ENCODE results near the gene IL9R. TPM values are rescaled to one million over a fixed set of nuclear protein-coding genes. Genes with fewer than 3 reads are reported as not detected.
"Not testable (repeated sequence)": the region's sequence is repeated elsewhere in the genome, so short reads cannot be mapped to it uniquely, and the experiment has no call there.

Gene IL9R
- total RNA-seq, 1 donor = 0.42 TPM

DNA sequence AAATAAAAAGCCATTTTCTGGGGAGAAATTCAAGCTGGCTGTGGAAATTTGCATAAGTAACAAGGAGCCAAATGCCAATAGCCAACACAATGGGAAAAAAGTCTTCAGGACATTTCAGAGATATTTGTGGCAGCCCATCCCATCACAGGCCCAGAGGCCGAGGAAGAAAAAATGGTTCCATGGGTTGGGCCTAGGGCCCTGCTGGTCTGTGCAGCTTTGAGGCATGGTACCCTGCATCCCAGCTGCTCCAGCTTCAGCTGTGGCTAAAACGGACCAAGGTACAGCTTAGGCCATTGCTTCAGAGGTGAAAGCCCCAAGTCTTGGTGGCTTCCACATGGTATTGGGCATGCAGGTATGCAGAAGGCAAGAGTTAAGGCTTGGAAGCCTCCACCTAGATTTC lies 14.2 kb upstream of the IL9R start:
- no peaks in the 10 kb centered on the region for H3K27me3 ChIP-seq (ENCODE audit: insufficient read depth, low read length)
- no peaks in the 10 kb centered on the region for H3K4me1 ChIP-seq (ENCODE audit: insufficient read depth, low read length)
- H3K4me3 ChIP-seq (ENCODE audit: low read length) = no peak overlapping the region
- H3K9me3 ChIP-seq (ENCODE audit: low read depth, low read length) = no peaks in the 10 kb centered on the region

DNA sequence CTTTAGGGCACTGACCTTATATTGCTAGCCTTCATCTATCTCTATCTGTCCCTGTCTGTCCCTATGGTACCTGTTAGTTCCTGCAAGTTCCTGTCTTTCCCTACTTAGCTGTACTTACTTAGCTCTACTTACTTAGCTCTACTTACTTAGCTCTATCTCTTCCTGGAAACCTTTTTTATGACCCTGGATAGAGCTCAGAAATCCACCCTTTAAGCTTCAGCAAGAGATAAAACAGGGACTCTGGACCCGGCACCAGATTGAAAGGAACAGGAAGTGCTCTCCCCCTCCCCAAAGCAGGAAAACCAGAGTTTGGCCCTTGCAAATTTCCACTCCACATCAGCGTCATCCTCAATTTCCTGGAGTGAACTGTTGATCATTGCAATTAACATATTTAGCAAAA lies 12.3 kb upstream of the IL9R start:
- Histone ChIP-seq H3K27me3 (ENCODE audit: insufficient read depth, low read length) (no peaks in the 10 kb centered on the region), H3K4me3 (ENCODE audit: low read length) (no peak overlapping the region), H3K9me3 (ENCODE audit: low read depth, low read length) (no peaks in the 10 kb centered on the region), H3K4me1 (ENCODE audit: insufficient read depth, low read length) (no peaks in the 10 kb centered on the region)

DNA sequence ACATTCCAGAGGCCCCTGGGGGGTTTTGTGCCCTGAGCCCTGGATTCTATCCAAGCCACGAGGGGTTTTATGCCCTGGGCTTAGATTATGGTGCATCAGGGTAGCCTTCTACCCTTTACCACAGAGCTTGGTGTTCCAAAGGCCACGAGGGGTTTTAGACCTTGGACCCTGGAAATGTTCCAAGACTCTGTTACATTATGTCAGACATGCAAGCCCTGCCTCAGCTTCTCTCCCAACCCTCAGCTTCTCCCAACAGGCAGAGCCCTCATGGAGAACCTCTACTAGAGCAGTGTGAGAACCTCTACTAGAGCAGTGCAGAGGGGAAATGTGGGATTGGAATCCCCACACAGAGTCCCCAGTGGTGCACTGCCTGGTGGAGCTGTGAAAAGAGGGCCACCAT lies 10.5 kb upstream of the IL9R start:
- not testable (repeated sequence) for H3K9me3 ChIP-seq (ENCODE audit: low read depth, low read length); H3K4me1 ChIP-seq (ENCODE audit: insufficient read depth, low read length); H3K4me3 ChIP-seq (ENCODE audit: low read length); H3K27me3 ChIP-seq (ENCODE audit: insufficient read depth, low read length)

DNA sequence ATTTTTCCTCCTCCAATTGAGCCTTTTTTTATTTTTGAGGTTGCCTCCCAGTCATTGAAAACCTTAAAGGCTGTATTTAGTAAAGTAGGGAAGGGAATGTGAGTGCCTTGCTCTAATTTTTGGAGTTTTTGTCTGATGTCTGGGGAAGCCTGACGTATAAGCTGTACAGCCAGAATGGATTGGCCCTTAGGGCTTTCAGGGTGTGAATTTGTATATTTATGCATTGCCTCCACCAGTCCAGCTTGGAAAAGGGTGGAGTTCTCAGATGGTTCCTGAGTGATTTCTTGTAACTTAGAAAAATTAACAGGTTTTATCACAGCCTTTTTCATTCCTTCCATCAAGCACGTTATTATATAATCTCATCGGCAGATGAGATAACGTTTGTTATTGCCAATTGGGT lies 8.6 kb upstream of the IL9R start:
- Histone ChIP-seq H3K27me3 (ENCODE audit: insufficient read depth, low read length) (no peaks in the 10 kb centered on the region), H3K4me3 (ENCODE audit: low read length) (no peak overlapping the region), H3K4me1 (ENCODE audit: insufficient read depth, low read length) (no peaks in the 10 kb centered on the region), H3K9me3 (ENCODE audit: low read depth, low read length) (no peaks in the 10 kb centered on the region)

DNA sequence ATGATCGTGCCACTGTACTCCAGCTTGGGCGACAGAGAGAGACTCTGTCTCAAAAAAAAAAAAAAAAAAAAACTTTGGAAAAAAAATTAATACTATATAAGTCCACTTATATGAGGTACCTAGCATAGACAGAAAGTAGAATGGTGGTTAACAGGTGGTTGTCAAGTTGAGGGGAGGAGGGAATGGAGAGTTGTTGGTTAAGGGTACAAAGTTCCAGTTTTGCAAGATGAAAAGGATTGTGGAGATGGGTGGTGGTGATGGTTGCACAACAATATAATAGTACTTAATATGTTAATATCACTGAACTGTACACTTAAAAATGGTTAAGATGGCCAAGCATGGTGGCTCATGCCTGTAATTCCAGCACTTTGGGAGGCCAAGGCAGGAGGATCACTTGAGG lies 4.1 kb upstream of the IL9R start:
- Histone ChIP-seq H3K4me3 (ENCODE audit: low read length) (no peak overlapping the region), H3K4me1 (ENCODE audit: insufficient read depth, low read length) (no peaks in the 10 kb centered on the region), H3K9me3 (ENCODE audit: low read depth, low read length) (no peaks in the 10 kb centered on the region), H3K27me3 (ENCODE audit: insufficient read depth, low read length) (no peaks in the 10 kb centered on the region)

DNA sequence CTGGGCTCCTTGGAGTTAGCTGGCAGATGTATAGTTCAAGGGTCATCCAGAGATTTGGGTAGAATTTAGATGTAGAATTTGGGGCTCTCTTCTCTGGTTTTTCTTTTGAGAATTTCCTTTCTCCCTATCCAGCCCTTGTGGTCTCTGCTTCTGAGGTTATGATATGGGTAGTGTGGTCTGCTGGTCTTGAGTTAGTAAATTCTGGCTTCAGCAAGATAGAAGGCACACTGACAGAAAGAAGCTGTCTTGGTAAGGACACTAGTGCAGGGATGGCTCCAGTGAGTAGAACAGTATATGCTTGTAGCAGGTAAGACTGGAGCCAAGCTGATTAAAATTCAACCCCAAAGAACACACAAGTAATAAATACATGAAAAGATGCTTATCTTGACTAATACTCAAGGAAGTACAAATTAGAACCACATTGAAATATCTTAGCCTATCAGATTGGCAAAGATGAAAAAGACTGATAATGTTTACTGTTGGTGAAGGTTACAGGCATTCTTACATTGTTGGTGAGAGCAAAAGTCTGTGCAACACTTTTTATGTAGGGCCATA lies 2.1 kb upstream of the IL9R start:
- Histone ChIP-seq H3K4me1 (ENCODE audit: insufficient read depth, low read length) (no peaks in the 10 kb centered on the region), H3K9me3 (ENCODE audit: low read depth, low read length) (no peaks in the 10 kb centered on the region), H3K4me3 (ENCODE audit: low read length) (no peak overlapping the region), H3K27me3 (ENCODE audit: insufficient read depth, low read length) (no peaks in the 10 kb centered on the region)

DNA sequence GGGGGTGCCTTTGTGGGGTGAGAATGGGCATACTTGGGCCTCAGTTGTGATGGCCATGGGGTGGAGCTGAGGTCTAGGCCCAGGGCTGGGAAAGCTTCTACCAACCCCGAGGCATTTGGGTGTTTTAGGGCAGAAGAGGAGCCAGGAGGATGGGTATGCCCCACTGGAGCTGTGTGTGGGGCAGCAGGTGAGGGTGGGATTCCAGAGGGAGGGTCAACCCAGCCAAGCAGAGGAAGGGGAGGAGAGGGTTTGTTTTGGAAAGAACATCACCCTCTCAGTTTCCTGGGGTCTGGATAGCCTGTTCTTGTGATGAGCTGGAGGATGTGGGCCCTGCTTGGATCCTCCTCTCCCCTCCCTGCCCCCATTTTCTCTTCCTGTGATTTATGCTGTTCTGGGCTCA lies 620 bp downstream of the IL9R start:
- H3K4me1 ChIP-seq (ENCODE audit: insufficient read depth, low read length) = no peaks in the 10 kb centered on the region
- no peaks in the 10 kb centered on the region for H3K9me3 ChIP-seq (ENCODE audit: low read depth, low read length)
- no peak overlapping the region for H3K4me3 ChIP-seq (ENCODE audit: low read length)
- H3K27me3 ChIP-seq (ENCODE audit: insufficient read depth, low read length) = no peaks in the 10 kb centered on the region

DNA sequence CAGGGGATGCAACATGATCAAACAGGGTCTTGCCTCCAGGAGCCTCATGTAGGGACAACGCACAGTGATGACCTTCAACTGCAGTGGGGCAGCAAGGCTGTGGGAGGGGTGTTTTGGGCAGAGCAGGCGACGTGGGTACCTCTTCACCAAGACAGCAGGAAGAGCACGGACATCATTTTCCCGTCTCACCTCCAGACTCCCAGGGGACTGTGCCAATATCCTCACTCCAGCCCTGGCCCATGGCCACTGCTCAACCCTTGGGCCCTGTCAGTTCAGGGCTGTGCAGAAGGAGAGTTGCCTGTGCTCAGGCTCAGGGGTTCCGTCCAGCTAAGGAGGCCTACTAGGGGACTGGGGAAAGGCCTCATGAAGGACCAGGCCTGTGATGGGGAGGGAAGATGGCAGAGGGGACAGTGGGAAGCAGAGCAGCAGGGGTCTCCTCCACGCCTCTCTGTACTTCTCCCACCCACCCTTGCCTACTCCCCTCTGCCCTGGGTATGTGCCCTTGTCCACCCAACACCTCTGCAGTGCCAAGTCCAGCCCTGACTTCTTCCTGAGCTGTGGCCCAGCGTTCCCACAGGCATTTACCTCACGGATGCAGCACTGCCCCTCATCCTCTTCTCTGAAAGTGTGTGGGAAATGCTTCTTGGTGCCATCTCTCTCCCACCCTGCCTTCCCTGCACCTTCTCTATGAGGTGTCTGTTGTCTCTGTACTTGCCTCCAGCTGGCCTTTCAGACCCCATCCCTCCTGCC lies 1.4 kb downstream of the IL9R start:
- no peaks in the 10 kb centered on the region for H3K27me3 ChIP-seq (ENCODE audit: insufficient read depth, low read length)
- no peaks in the 10 kb centered on the region for H3K4me1 ChIP-seq (ENCODE audit: insufficient read depth, low read length)
- no peaks in the 10 kb centered on the region for H3K9me3 ChIP-seq (ENCODE audit: low read depth, low read length)
- H3K4me3 ChIP-seq (ENCODE audit: low read length) = no peak overlapping the region

DNA sequence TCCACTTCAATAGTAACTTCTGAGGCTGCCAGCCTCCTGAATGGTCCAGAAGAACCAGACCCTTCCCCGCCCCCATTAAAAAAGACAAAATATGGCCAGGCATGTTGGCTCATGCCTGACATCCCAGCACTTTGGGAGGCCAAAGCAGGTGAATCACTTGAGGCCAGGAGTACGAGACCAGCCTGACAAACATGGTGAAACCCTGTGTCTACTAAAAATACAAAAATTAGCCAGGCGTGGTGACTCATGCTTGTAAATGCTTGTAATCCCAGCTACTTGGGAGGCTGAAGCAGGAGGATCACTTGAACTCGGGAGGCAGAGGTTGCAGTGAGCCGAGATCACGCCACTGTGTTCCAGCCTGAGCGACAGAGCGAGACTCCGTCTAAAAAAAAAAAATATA lies 2.3 kb downstream of the IL9R start:
- not testable (repeated sequence) for H3K4me1 ChIP-seq (ENCODE audit: insufficient read depth, low read length); H3K9me3 ChIP-seq (ENCODE audit: low read depth, low read length); H3K4me3 ChIP-seq (ENCODE audit: low read length); H3K27me3 ChIP-seq (ENCODE audit: insufficient read depth, low read length)

DNA sequence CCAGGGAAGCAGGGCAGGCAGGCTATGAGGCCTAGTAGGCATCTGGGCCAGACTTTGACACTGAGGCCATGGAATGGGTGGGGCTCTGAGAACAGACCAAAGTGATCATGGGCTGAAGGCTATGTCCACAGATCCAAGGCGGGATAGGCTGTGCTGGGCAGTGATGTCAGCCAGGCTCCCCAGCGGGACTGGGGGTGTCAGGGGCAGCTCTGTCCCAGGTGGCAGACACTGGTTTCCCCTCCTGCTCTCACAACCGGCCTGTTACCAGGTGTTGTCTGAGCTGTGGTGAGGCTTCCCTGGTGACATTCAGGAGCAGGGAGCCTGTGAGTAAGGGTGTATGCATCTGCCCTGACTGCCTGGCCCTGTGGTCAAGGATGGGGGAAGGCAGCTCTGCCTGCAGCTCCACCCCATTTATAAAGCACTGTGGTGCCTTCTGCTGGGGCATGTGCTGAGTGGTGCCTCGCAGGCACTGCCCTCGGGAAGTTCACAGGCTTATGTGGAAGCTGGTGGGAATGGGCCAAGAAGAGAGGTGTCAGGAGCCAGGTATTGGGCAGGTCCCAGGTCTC lies 2.9 kb downstream of the IL9R start:
- no peak overlapping the region for H3K4me3 ChIP-seq (ENCODE audit: low read length)
- no peaks in the 10 kb centered on the region for H3K27me3 ChIP-seq (ENCODE audit: insufficient read depth, low read length)
- no peaks in the 10 kb centered on the region for H3K4me1 ChIP-seq (ENCODE audit: insufficient read depth, low read length)
- no peaks in the 10 kb centered on the region for H3K9me3 ChIP-seq (ENCODE audit: low read depth, low read length)

DNA sequence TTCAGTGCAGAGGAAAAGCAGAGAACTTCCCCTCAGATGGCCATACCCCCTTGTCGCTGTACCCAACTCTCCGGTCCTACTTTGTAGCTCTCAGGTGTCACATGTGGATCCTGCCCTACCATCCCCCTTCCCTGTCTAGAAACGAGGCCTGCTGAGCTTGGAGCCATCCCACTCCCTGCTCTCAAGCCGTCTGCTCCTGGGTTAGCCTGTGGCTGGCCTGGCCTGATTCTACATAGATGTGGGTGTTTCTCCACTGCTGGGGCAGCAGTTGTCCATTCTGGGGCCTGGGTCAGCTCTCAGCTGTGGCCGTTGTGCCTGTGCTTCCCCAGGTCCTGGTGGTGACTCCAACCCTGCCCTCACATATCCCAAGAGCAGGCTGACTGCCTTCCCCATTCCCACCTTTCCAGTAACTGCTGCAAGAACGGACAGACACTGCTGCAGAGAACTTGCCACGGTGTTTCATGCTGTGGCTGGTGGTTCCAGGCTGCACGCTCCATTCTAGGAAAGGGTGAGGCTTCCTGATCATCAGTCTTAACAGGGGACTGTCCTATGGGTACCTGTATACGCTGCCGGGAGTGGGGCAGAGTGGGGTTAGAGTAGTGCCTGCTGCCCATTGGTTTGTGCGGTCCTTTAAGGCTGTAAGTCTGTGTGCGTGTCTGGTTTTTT lies 3.6 kb downstream of the IL9R start:
- no peaks in the 10 kb centered on the region for H3K9me3 ChIP-seq (ENCODE audit: low read depth, low read length)
- no peak overlapping the region for H3K4me3 ChIP-seq (ENCODE audit: low read length)
- no peaks in the 10 kb centered on the region for H3K27me3 ChIP-seq (ENCODE audit: insufficient read depth, low read length)
- H3K4me1 ChIP-seq (ENCODE audit: insufficient read depth, low read length) = no peaks in the 10 kb centered on the region

DNA sequence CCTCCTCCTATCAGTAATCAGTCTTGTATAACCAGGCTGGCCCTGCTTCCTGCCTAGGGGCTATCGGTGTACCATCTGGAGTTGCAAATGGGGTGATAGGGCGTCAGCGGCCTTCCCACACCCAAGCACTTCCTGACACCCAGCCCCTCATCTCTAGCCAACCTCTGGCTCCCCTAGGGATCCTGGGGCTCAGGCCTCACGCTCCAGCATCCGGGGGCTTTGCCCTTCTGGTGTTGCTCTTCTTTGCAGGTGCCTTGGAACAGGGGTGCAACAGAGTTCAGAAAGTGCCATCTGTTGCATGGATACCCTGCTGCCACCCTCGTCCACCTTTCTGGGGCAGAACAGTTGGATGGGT lies 4.1 kb downstream of the IL9R start:
- Histone ChIP-seq H3K4me1 (ENCODE audit: insufficient read depth, low read length) (no peaks in the 10 kb centered on the region), H3K27me3 (ENCODE audit: insufficient read depth, low read length) (no peaks in the 10 kb centered on the region), H3K9me3 (ENCODE audit: low read depth, low read length) (no peaks in the 10 kb centered on the region), H3K4me3 (ENCODE audit: low read length) (no peak overlapping the region)

DNA sequence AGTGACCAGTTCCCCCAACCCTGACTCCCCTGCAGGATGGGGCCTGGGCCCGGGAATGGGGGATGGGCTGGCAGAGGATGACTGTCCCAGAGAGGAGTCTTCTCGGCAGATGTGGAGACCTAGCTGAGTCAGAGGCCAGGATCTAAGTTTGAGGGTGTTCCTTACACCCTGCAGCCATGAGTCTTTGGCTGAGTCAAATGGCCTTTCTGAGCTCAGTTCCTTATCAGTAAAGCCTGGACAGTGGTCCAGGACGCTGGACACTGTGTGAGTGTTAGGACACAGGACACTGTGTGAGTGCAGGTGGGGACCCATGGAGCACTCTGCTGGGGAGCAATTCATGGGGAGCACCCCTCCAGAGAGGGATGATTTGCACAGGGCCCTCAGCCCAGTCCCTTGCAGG lies 5.0 kb downstream of the IL9R start:
- Histone ChIP-seq H3K9me3 (ENCODE audit: low read depth, low read length) (no peaks in the 10 kb centered on the region), H3K27me3 (ENCODE audit: insufficient read depth, low read length) (no peaks in the 10 kb centered on the region), H3K4me3 (ENCODE audit: low read length) (no peak overlapping the region), H3K4me1 (ENCODE audit: insufficient read depth, low read length) (no peaks in the 10 kb centered on the region)

DNA sequence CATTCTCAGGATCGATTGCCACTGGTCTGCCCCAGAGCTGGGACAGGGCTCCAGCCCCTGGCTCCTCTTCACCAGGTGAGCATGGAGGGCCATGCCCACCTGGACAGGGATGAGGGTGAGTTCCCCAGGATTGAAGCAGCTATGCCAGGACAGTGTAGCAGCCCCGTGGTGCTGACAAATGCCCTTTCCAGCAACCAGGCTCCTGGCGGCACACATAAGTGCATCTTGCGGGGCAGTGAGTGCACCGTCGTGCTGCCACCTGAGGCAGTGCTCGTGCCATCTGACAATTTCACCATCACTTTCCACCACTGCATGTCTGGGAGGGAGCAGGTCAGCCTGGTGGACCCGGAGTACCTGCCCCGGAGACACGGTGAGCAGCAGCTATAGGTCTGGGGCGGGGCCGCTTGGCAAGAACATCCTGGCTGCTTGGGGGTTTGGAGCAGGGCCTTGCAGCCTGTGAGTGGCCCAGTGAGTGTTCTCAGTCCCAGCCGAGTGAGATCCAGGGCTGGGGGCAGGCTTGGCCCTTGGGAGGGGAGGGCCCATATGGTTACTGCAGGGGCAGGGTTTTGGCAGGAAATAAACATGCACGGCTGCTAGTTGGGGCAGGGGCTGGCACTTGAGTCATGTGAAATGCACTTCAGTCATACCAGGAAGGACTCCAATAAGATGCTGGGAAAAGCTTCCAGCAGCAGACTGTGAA lies 6.1 kb downstream of the IL9R start:
- Histone ChIP-seq H3K4me3 (ENCODE audit: low read length) (no peak overlapping the region), H3K27me3 (ENCODE audit: insufficient read depth, low read length) (no peaks in the 10 kb centered on the region), H3K9me3 (ENCODE audit: low read depth, low read length) (no peaks in the 10 kb centered on the region), H3K4me1 (ENCODE audit: insufficient read depth, low read length) (no peaks in the 10 kb centered on the region)

DNA sequence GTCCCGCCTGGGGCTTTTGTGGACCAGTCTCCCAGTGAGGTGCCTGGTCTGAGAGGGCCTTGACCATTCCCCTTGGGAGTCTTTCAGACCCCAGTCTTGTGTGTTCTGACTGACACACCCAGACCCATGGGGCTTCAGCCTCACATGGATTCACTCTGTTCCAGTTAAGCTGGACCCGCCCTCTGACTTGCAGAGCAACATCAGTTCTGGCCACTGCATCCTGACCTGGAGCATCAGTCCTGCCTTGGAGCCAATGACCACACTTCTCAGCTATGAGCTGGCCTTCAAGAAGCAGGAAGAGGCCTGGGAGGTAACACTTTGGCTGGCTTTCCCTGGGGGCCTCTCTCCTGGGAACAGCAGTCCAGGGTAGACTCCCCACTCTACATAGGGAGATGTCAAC lies 6.8 kb downstream of the IL9R start:
- Histone ChIP-seq H3K4me3 (ENCODE audit: low read length) (no peak overlapping the region), H3K9me3 (ENCODE audit: low read depth, low read length) (no peaks in the 10 kb centered on the region), H3K27me3 (ENCODE audit: insufficient read depth, low read length) (no peaks in the 10 kb centered on the region), H3K4me1 (ENCODE audit: insufficient read depth, low read length) (no peaks in the 10 kb centered on the region)

All from mononuclear cell (primary cell).